ENCODE results near the gene YWHAE. TPM values are rescaled to one million over a fixed set of nuclear protein-coding genes. Genes with fewer than 3 reads are reported as not detected.

The YWHAE gene
- total and polyA plus RNA-seq, 9 of the 15 experiments (the other 6 are each of a cell fraction or from before 2014, with no cell fraction given): 184 to 727 (median 448) TPM

DNA sequence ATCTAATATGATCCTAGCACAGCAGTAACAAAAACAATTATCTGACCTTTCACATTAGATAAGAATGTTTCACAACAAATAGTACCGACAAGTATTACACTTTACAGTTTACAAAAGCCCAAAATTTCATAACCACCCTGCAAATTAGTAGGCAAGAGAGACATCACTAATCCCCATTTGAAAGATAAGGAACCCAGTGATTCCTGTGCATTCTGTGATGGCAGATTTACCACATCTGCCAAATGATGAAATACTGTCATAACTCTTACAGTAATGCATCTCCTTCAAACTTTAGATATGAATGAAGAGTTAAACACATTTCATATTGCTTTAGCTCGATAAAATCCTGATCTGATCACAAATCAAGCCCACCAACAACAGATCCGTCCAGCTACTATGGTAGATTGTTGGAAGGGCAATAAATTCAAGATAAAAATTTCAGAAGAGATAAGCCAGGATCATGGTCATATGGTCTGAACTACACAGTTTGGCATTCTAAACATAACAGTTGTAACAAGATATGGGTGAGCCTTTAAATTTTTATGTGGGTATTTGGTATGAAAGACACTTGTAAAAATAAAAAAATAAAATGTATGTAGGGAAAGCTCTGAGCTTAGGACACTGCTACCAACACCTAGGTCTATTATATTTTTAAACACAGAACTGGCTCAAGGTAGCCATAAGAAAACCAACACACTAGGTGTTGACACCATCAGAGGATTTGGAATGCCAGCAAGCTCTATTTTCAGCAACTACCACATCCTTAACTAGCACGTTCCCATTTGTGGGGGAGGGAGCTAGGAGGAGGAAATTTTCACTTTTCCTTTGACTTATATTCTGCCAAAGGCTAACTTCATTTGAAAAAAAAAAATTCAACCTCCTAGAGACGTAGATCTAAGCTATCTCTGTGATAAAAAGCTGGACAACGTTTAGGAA, 9.3 kb downstream of the YWHAE start (continued):
- TF ChIP-seq SAP30 (IDR thresholded peaks at IDR 0.05; ENCODE audit: borderline replicate concordance, insufficient read depth, low read depth, low read length, poor library complexity, severe bottlenecking): no peak
- no peak for TF ChIP-seq SMAD3 (CRISPR knock-in tag; conservative IDR thresholded peaks at IDR 0.05)
- TF ChIP-seq TARDBP (IDR thresholded peaks at IDR 0.05): no peak
- TF ChIP-seq ZSCAN29 (IDR thresholded peaks at IDR 0.05): no peak
- TF ChIP-seq NR3C1 (CRISPR knock-in tag; IDR thresholded peaks at IDR 0.05): no peak
- TF ChIP-seq HMG20B (CRISPR knock-in tag; IDR thresholded peaks at IDR 0.05): no peak
- peak in 1 of 2 experiments; percentile 25; a peak in 1 of 4 replicates for TF ChIP-seq TRIM24 (IDR thresholded peaks at IDR 0.05)
- no peak for TF ChIP-seq ZNF347 (CRISPR knock-in tag; IDR thresholded peaks at IDR 0.05; ENCODE audit: low read depth)
- TF ChIP-seq, protein P1, sequence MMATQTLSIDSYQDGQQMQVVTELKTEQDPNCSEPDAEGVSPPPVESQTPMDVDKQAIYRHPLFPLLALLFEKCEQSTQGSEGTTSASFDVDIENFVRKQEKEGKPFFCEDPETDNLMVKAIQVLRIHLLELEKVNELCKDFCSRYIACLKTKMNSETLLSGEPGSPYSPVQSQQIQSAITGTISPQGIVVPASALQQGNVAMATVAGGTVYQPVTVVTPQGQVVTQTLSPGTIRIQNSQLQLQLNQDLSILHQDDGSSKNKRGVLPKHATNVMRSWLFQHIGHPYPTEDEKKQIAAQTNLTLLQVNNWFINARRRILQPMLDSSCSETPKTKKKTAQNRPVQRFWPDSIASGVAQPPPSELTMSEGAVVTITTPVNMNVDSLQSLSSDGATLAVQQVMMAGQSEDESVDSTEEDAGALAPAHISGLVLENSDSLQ (IDR thresholded peaks at IDR 0.05): peak; percentile 73
- TF ChIP-seq ZNF146 (CRISPR knock-in tag; IDR thresholded peaks at IDR 0.05; ENCODE audit: unreplicated experiment): no peak
- TF ChIP-seq NONO (IDR thresholded peaks at IDR 0.05; ENCODE audit: low read depth in 2 of 2, low read length in 1 of 2): no peak
- TF ChIP-seq GATA2 (CRISPR knock-in tag; IDR thresholded peaks at IDR 0.05): no peak
- TF ChIP-seq EZH2 (IDR thresholded peaks at IDR 0.05; ENCODE audit: borderline replicate concordance, low read depth, low read length): no peak
- TF ChIP-seq KDM1A (IDR thresholded peaks at IDR 0.05): peak; percentile 30 to 40; a peak in 2 of 4 replicates
- TF ChIP-seq ARID1B (IDR thresholded peaks at IDR 0.05): peak; percentile 63
- TF ChIP-seq POLR2G (IDR thresholded peaks at IDR 0.05; ENCODE audit: low read depth, low read length): no peak
- 0 out of 2 replicates have a peak, but pooled peaks have one; percentile 22 for TF ChIP-seq NCOR1 (IDR thresholded peaks at IDR 0.05)
- TF ChIP-seq ZKSCAN1 (IDR thresholded peaks at IDR 0.05; ENCODE audit: low read depth, low read length): no peak
- no peak for TF ChIP-seq ZNF77 (CRISPR knock-in tag; IDR thresholded peaks at IDR 0.05)
- peak; percentile 89 for TF ChIP-seq CEBPB (tag; IDR thresholded peaks at IDR 0.05)
- no peak for TF ChIP-seq SRSF1 (IDR thresholded peaks at IDR 0.05; ENCODE audit: low read depth, low read length)
- 0 out of 2 replicates have a peak, but pooled peaks have one; percentile 11 for TF ChIP-seq TCF3 (CRISPR knock-in tag; IDR thresholded peaks at IDR 0.05)
- TF ChIP-seq RBM22 (IDR thresholded peaks at IDR 0.05; ENCODE audit: low read depth, low read length, poor library complexity, severe bottlenecking): no peak
- TF ChIP-seq ETV6 (IDR thresholded peaks at IDR 0.05; ENCODE audit: borderline replicate concordance in 1 of 2, low read depth in 2 of 2, low read length in 1 of 2): no peak
- no peak for TF ChIP-seq ETV6 (CRISPR knock-in tag; IDR thresholded peaks at IDR 0.05; ENCODE audit: borderline replicate concordance)
- TF ChIP-seq PRPF4 (IDR thresholded peaks at IDR 0.05; ENCODE audit: insufficient read depth, low read depth, low read length, poor library complexity, severe bottlenecking): no peak
- no peak for TF ChIP-seq OTX1 (CRISPR knock-in tag; IDR thresholded peaks at IDR 0.05)
- TF ChIP-seq ZNF717 (CRISPR knock-in tag; IDR thresholded peaks at IDR 0.05): no peak
- TF ChIP-seq LEF1 (IDR thresholded peaks at IDR 0.05): peak; percentile 32; the same call in 1 of the 2 replicates
- TF ChIP-seq NR2C2 (CRISPR knock-in tag; IDR thresholded peaks at IDR 0.05): no peak
- peak; percentile 87 for TF ChIP-seq NR2C2 (tag; IDR thresholded peaks at IDR 0.05)

Data from K562 (cell line).